Skeletal muscle tissue (tissue), 4 donors: Measurements from ENCODE around the gene FCN3. TPM values are rescaled to one million over a fixed set of nuclear protein-coding genes. Genes with fewer than 3 reads are reported as not detected.

Source experiments
- H3K27ac ChIP-seq: one replicate; pipeline ENCODE4 v1.7.0; 2013; ENCODE audit warnings: mild to moderate bottlenecking, low read depth, low read length, inconsistent platforms
- H3K27me3 ChIP-seq, 3 donors: one replicate each; pipeline ENCODE4 v1.7.0; 2013; ENCODE audit warnings: low read length in 3 of 3; ENCODE audit not compliant: control insufficient read depth in 3 of 3, insufficient read depth in 3 of 3
- H3K36me3 ChIP-seq, 3 donors: one replicate each; pipeline ENCODE4 v1.7.0; 2013; ENCODE audit warnings: low read length in 3 of 3; ENCODE audit not compliant: control insufficient read depth in 3 of 3, insufficient read depth in 3 of 3
- H3K4me1 ChIP-seq, 3 donors: one replicate each; pipeline ENCODE4 v1.7.0; 2013; ENCODE audit warnings: low read length in 3 of 3, mild to moderate bottlenecking in 3 of 3; ENCODE audit not compliant: control insufficient read depth in 3 of 3, insufficient read depth in 3 of 3
- H3K4me3 ChIP-seq, 3 donors: one replicate each; pipeline ENCODE4 v1.7.0; 2013; ENCODE audit warnings: low read length in 3 of 3
- H3K9ac ChIP-seq, 3 donors: one replicate each; pipeline ENCODE4 v1.7.0; 2013; ENCODE audit warnings: low read length in 3 of 3, mild to moderate bottlenecking in 3 of 3, moderate library complexity in 2 of 3, low read depth in 1 of 3
- H3K9me3 ChIP-seq, 3 donors: one replicate each; pipeline ENCODE4 v1.7.0; 2013; ENCODE audit warnings: low read length in 3 of 3; ENCODE audit not compliant: control insufficient read depth in 3 of 3
- total RNA-seq: library from RNA; depleted of rRNA; stranded (reverse); fragments of >200 nt; gene quantifications from one replicate; pipeline ENCODE4 v1.2.3, GENCODE V29; 2014
- donor health status: Osteomylitis.

Gene FCN3
- total RNA-seq, 1 donor from 2014 or later = not detected

DNA sequence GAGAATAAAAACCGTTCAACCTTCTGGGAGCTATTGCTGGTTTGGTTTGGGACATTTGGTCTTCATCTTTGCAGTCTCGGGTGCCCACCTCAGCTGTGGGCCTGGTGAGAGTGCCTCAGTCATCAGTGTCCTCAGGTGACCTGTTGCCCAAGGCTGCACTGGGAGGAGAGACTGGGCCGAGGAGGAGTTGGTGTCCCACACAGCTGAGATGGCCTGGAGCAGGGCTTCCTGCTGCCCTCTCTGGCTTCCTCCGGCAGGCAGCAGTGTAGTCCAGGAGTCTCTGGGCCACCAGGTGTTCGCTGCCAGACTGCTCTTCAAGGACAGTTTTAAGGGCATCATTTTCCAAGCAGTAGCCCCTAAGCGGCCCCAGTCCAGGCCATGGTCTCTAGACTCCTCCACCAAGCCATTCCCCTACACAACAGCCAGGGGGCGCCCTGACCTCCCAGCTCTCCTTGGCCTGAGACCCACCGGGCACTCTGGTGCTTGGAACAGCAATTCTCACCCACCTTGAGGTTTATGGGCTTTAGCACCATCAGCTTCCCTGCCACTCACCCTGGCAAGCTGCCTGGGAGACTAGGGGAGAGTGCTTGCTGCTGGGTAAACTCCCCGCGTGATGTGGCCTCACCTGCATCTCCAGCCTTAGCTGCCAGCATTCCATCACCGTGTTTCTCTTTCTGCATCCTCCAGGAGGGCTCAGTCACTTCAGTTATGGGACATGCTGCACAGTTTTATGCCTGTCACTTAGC is 41.9 kb downstream of the FCN3 start:
- no peaks in the 10 kb centered on the region for H3K27me3 ChIP-seq
- peak overlapping the region in 1 of 3 donors; percentile 8 for H3K9ac ChIP-seq
- H3K36me3 ChIP-seq = peaks cover 59 to 61% (median 60%) of the 10 kb centered on the region in 3 donors
- no peak overlapping the region for H3K4me3 ChIP-seq
- H3K27ac ChIP-seq = no peak overlapping the region
- H3K9me3 ChIP-seq = no peaks in the 10 kb centered on the region
- peaks cover 4 to 16% (median 14%) of the 10 kb centered on the region in 3 donors for H3K4me1 ChIP-seq

DNA sequence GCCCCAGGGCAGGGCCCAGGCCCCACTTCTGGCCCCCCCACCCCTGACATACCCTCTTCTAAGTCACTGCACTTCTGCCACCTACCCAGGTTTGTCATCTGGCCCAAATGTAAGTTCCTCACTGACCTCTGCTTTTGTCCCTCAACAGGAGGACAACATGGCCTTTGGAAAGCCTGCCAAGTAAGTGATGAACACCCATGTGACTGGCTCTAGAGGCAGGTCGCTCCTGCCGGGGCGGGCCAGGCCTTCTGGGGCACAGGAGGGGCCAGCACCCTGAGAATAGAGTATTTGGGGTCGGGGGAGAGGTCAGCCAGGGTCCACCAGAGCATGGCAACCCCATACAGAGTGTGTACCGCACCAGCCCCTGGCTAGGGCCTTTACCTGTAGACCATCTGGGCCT is 42.7 kb downstream of the FCN3 start:
- Histone ChIP-seq H3K4me3 (no peak overlapping the region), H3K4me1 (peaks cover 7 to 22% (median 15%) of the 10 kb centered on the region in 3 donors), H3K9me3 (no peaks in the 10 kb centered on the region), H3K36me3 (peaks cover 58 to 61% (median 60%) of the 10 kb centered on the region in 3 donors), H3K27ac (no peak overlapping the region), H3K9ac (peak overlapping the region in 1 of 3 donors; percentile 45), H3K27me3 (no peaks in the 10 kb centered on the region)

DNA sequence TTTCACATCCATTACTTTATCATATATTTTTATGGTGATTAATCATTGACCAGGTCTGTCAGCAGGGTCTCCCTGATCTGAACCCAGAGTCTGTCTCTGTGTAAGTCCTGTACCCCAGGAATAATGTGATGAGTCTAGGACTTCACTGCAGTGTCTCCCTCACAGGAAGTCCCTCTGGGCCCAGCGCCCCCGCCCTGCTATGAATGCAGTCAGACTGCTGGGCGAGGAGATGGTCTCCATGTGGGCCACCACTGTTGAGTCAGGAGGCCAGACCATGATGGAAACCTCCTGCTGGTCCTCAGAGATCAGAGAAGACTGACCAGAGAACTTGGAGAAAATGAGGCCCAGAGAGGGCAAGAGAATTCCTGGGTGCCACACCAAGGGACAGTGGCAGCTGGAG is 43.2 kb downstream of the FCN3 start:
- H3K4me1 ChIP-seq = peaks cover 12 to 27% (median 18%) of the 10 kb centered on the region in 3 donors
- no peak overlapping the region for H3K27ac ChIP-seq
- no peaks in the 10 kb centered on the region for H3K9me3 ChIP-seq
- no peak overlapping the region for H3K9ac ChIP-seq
- no peak overlapping the region for H3K4me3 ChIP-seq
- H3K36me3 ChIP-seq = peaks cover 53 to 56% (median 56%) of the 10 kb centered on the region in 3 donors
- H3K27me3 ChIP-seq = no peaks in the 10 kb centered on the region

DNA sequence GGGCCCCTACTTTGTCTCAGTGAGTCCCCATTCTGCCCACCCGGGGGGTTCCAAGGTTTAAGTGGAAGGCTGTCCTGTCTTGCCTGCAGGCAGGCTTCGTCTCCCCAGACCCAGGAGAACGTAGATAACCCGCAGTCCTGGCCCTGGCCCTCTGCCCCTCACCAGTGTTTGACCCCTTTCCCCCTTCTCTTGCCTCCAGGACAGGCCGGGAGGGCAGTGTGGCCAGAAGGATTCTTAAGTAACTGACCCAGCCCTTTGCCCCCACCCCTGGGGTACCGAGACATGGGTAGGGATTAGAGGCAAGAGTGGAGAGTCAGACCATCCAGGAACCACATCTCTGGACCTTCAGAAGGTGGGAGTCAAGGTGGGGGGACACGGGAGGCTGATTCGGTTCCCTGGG is 43.8 kb downstream of the FCN3 start:
- Histone ChIP-seq H3K36me3 (peaks cover 50 to 51% (median 51%) of the 10 kb centered on the region in 3 donors), H3K4me1 (peaks cover 17 to 32% (median 18%) of the 10 kb centered on the region in 3 donors), H3K4me3 (no peak overlapping the region), H3K9ac (peak overlapping the region in 1 of 3 donors; percentile 25), H3K9me3 (no peaks in the 10 kb centered on the region), H3K27me3 (no peaks in the 10 kb centered on the region), H3K27ac (no peak overlapping the region)

DNA sequence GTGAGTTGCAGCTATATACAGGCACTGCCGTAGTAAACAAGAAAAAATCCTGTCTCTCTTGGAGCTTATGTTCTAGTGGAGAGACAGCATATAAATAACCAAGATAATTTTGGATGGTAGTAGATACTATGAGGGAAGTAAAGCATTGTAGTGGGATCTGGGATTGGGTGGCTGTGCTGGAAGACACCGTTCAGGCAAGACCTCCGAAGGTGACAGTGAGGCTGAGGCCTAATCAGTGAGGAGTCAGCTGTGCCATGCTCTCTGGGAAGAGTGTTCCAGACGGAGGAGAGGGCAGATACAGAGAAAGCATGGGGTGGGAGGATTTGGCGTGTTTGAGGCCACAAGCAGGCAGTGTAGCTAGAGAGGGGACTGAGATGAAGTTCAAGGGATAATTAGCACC is 46.7 kb downstream of the FCN3 start:
- peaks cover 24 to 50% (median 37%) of the 10 kb centered on the region in 3 donors for H3K4me1 ChIP-seq
- H3K36me3 ChIP-seq = peaks cover 29 to 37% (median 33%) of the 10 kb centered on the region in 3 donors
- H3K27ac ChIP-seq = no peak overlapping the region
- H3K9me3 ChIP-seq = no peaks in the 10 kb centered on the region
- H3K9ac ChIP-seq = no peak overlapping the region
- H3K4me3 ChIP-seq = no peak overlapping the region
- H3K27me3 ChIP-seq = no peaks in the 10 kb centered on the region

DNA sequence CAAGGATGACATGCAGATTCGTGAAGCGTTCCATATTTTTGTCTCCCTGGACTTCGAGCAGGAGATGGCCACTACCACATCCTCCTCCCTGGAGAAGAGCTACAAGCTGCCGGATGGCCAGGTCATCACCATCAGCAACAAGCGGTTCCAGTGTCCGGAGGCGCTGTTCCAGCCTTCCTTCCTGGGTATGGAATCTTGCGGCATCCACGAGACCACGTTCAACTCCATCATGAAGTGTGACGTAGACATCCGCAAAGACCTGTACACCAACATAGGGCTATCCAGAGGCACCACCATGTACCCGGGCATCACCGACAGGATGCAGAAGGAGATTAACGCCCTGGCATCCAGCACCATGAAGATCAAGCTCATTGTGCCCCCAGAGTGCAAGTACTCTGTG is 49.3 kb downstream of the FCN3 start:
- H3K36me3 ChIP-seq = peaks cover 10 to 14% (median 14%) of the 10 kb centered on the region in 3 donors
- H3K4me1 ChIP-seq = peaks cover 31 to 60% (median 37%) of the 10 kb centered on the region in 3 donors
- H3K4me3 ChIP-seq = no peak overlapping the region
- H3K9me3 ChIP-seq = no peaks in the 10 kb centered on the region
- no peak overlapping the region for H3K9ac ChIP-seq
- H3K27ac ChIP-seq = no peak overlapping the region
- no peaks in the 10 kb centered on the region for H3K27me3 ChIP-seq

DNA sequence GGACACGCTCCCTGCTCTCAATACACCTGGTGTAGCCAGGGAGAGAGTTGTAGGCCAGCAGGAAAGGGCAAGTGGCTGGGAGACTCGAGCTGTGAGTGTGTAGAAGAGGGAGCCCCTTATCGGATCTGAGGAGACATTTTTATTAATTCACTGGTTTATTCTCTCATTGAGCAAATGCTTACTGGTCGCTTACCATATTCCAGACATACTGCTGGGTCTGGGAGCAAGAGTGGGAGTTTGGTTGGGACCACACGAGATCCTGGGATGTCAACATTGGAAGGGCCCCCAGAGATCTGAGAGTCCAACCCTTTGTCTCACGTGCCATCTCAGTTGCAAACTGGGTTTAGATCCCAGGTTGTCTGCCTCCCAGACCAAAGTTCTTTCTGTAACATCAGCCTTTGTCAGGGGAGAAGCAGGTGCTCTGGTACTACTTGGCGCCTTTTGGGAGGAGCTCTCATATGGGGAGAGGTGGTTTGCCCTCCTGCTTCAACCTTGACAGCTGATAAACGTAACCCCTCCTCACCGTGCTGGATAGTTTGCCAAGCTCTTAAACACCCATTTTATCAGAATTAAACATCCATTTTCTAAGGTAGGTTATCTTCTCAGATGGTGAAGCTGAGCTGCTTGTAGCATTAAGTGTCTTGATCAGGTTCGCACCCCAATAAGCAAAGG is 51.9 kb downstream of the FCN3 start:
- Histone ChIP-seq H3K9ac (peak overlapping the region; percentile 99 to 100 (median 99)), H3K4me3 (peak overlapping the region; percentile 99 to 100 (median 100)), H3K27me3 (peaks cover 6 to 18% (median 15%) of the 10 kb centered on the region in 3 donors), H3K36me3 (peaks cover 6 to 14% (median 14%) of the 10 kb centered on the region in 3 donors), H3K27ac (peak overlapping the region; percentile 89), H3K9me3 (no peaks in the 10 kb centered on the region), H3K4me1 (peaks cover 30 to 50% (median 31%) of the 10 kb centered on the region in 3 donors)

DNA sequence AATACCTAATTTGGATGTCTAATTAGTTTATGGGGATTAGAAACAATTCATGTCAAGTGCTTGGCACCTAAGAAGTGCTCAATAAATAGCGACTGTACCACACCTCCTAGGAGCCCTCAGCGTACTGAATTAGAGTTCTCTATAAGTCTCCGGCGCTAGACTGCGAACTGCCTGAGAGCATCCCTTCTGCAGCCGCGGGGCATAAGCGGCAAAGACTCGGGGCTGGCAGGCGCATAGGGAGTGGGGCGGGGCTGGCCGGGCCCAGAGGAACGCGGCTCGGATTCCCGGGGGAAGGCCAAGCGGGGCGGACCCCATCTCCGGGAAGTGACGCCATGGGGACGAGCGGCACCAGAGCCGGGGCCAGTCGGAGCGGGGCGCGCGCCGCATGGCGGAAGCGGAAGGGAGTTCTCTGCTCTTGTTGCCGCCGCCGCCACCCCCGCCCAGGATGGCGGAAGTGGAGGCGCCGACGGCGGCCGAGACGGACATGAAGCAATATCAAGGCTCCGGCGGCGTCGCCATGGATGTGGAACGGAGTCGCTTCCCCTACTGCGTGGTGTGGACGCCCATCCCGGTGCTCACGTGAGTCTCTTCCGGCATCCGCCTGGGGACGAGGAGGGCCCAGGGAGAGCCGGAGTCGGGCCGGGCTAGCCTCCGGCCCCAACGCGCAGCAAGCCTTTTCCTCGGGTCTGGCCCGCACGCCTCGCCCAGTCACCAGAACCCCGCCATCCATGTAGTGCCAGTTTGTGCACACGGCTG is 52.6 kb downstream of the FCN3 start, which contains the start of gene TMEM222:
Gene TMEM222 (plus strand): TSS at position 351 of the 756 bp plus-strand sequence. CDS start 35 bp downstream, at position 386.
- H3K9me3 ChIP-seq = no peaks in the 10 kb centered on the region
- peak within 1 kb of the TSS; percentile 99 to 100 (median 99) for H3K9ac ChIP-seq
- H3K27ac ChIP-seq = peak within 1 kb of the TSS; percentile 89
- peaks cover 6 to 14% (median 14%) of the 10 kb centered on the region in 3 donors for H3K36me3 ChIP-seq
- peaks cover 9 to 21% (median 18%) of the 10 kb centered on the region in 3 donors for H3K27me3 ChIP-seq
- H3K4me1 ChIP-seq = peaks cover 28 to 44% (median 30%) of the 10 kb centered on the region in 3 donors
- peak within 1 kb of the TSS; percentile 99 to 100 (median 100) for H3K4me3 ChIP-seq
